HepG2 (cell line): Measurements from ENCODE around the gene NFIC.

Source experiments
- CAMTA2 ChIP-seq: sonication (generic); formaldehyde crosslinking; IDR thresholded peaks from 2 replicates; pipeline ENCODE4 v1.4.0; 2020; ENCODE audit warnings: mild to moderate bottlenecking, missing genetic modification reagents, borderline replicate concordance
- SUZ12 ChIP-seq: fragments of 150-350 bp; IDR thresholded peaks from 2 replicates; pipeline ENCODE4 v1.6.1; 2014; ENCODE audit warnings: low read depth, low read length
- TCF7L2 ChIP-seq: IDR thresholded peaks from 2 replicates; pipeline ENCODE4 v1.6.1; 2011; ENCODE audit warnings: mild to moderate bottlenecking, low read depth, low read length, moderate library complexity
- U2AF2 ChIP-seq: fragments of 200-400 bp; formaldehyde crosslinking; IDR thresholded peaks from 2 replicates; pipeline ENCODE4 v1.6.1; 2017; ENCODE audit warnings: low read depth, mild to moderate bottlenecking, low read length
- ZNF160 ChIP-seq: sonication (generic); formaldehyde crosslinking; IDR thresholded peaks from 2 replicates; pipeline ENCODE4 v1.8.0; 2022; ENCODE audit warnings: mild to moderate bottlenecking, inconsistent platforms, missing genetic modification reagents

GRCh38 chr19:3455960-3456601 lies 89.7 kb downstream of the NFIC start:
- TF ChIP-seq SUZ12: no peak
- no peak for TF ChIP-seq TCF7L2
- no peak for TF ChIP-seq ZNF160 (CRISPR knock-in tag)
- no peak for TF ChIP-seq CAMTA2 (CRISPR knock-in tag)
- TF ChIP-seq U2AF2: no peak
